ENCODE measurements around the gene TNFRSF14. TPM values are rescaled to one million over a fixed set of nuclear protein-coding genes. Genes with fewer than 3 reads are reported as not detected.

TNFRSF14 gene
- total and polyA plus RNA-seq, 9 of the 15 experiments (the other 6 are each of a cell fraction or from before 2014, with no cell fraction given): 0.11 to 2.3 (median 0.68) TPM; not detected in 2

DNA sequence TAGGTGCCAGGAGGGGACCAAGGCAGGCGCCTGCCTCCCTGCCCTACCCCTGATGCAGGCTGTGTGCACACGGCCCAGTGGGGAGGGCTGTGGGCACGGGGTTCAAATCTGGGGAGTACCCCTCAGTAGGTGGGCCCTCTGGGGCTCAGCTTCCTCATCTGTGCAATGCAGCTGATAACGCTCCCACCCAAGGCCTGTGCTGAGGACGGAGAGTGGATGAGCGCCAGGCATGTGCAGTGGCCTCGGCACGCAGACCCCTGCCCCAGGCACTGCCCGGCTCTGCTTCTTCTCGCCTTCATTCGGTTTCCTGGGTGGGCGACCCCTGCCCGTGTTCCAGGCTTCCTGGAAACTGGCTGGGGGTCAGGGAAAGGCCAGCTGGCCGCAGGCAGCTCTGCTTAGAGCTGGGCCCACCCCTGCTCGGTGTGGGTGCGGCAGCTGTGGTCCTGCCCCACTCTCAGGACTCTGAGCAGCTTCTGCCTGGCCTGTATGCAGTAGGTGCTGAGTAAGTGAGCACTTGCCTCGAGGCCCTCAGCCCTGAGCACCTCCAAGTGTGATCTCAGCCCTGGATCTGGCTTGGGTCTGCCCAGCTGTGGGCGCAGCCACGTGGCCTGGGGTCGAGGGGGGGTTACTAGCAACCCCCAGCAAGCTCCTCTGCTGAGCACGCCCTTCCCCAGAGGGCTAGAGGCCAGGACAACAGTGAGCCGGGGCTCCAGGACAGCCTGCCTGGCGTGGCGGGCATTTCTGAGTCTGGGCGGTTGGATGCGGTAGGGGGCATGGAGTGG, 11.9 kb upstream of the TNFRSF14 start (continued):
- TF ChIP-seq, protein P1, sequence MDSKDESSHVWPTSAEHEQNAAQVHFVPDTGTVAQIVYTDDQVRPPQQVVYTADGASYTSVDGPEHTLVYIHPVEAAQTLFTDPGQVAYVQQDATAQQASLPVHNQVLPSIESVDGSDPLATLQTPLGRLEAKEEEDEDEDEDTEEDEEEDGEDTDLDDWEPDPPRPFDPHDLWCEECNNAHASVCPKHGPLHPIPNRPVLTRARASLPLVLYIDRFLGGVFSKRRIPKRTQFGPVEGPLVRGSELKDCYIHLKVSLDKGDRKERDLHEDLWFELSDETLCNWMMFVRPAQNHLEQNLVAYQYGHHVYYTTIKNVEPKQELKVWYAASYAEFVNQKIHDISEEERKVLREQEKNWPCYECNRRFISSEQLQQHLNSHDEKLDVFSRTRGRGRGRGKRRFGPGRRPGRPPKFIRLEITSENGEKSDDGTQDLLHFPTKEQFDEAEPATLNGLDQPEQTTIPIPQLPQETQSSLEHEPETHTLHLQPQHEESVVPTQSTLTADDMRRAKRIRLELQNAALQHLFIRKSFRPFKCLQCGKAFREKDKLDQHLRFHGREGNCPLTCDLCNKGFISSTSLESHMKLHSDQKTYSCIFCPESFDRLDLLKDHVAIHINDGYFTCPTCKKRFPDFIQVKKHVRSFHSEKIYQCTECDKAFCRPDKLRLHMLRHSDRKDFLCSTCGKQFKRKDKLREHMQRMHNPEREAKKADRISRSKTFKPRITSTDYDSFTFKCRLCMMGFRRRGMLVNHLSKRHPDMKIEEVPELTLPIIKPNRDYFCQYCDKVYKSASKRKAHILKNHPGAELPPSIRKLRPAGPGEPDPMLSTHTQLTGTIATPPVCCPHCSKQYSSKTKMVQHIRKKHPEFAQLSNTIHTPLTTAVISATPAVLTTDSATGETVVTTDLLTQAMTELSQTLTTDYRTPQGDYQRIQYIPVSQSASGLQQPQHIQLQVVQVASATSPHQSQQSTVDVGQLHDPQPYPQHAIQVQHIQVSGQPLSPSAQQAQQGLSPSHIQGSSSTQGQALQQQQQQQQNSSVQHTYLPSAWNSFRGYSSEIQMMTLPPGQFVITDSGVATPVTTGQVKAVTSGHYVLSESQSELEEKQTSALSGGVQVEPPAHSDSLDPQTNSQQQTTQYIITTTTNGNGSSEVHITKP (IDR thresholded peaks at IDR 0.05; ENCODE audit: partially characterized antibody): peak; percentile 54
- TF ChIP-seq, protein P2, sequence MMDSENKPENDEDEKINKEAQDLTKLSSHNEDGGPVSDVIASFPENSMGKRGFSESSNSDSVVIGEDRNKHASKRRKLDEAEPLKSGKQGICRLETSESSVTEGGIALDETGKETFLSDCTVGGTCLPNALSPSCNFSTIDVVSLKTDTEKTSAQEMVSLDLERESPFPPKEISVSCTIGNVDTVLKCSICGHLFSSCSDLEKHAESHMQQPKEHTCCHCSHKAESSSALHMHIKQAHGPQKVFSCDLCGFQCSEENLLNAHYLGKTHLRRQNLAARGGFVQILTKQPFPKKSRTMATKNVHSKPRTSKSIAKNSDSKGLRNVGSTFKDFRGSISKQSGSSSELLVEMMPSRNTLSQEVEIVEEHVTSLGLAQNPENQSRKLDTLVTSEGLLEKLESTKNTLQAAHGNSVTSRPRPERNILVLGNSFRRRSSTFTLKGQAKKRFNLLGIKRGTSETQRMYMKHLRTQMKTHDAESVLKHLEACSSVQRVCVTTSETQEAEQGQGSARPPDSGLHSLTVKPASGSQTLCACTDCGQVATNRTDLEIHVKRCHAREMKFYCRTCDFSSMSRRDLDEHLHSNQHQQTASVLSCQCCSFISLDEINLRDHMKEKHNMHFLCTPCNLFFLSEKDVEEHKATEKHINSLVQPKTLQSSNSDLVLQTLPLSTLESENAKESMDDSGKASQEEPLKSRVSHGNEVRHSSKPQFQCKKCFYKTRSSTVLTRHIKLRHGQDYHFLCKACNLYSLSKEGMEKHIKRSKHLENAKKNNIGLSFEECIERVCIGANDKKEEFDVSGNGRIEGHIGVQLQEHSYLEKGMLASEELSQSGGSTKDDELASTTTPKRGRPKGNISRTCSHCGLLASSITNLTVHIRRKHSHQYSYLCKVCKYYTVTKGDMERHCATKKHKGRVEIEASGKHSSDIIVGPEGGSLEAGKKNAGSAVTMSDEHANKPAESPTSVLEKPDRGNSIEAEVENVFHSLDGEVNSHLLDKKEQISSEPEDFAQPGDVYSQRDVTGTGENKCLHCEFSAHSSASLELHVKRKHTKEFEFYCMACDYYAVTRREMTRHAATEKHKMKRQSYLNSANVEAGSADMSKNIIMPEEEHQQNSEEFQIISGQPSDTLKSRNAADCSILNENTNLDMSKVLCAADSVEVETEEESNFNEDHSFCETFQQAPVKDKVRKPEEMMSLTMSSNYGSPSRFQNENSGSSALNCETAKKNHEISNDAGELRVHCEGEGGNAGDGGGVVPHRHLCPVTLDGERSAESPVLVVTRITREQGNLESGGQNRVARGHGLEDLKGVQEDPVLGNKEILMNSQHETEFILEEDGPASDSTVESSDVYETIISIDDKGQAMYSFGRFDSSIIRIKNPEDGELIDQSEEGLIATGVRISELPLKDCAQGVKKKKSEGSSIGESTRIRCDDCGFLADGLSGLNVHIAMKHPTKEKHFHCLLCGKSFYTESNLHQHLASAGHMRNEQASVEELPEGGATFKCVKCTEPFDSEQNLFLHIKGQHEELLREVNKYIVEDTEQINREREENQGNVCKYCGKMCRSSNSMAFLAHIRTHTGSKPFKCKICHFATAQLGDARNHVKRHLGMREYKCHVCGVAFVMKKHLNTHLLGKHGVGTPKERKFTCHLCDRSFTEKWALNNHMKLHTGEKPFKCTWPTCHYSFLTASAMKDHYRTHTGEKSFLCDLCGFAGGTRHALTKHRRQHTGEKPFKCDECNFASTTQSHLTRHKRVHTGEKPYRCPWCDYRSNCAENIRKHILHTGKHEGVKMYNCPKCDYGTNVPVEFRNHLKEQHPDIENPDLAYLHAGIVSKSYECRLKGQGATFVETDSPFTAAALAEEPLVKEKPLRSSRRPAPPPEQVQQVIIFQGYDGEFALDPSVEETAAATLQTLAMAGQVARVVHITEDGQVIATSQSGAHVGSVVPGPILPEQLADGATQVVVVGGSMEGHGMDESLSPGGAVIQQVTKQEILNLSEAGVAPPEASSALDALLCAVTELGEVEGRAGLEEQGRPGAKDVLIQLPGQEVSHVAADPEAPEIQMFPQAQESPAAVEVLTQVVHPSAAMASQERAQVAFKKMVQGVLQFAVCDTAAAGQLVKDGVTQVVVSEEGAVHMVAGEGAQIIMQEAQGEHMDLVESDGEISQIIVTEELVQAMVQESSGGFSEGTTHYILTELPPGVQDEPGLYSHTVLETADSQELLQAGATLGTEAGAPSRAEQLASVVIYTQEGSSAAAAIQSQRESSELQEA (IDR thresholded peaks at IDR 0.05; ENCODE audit: low read depth): no peak
- TF ChIP-seq, protein P3, sequence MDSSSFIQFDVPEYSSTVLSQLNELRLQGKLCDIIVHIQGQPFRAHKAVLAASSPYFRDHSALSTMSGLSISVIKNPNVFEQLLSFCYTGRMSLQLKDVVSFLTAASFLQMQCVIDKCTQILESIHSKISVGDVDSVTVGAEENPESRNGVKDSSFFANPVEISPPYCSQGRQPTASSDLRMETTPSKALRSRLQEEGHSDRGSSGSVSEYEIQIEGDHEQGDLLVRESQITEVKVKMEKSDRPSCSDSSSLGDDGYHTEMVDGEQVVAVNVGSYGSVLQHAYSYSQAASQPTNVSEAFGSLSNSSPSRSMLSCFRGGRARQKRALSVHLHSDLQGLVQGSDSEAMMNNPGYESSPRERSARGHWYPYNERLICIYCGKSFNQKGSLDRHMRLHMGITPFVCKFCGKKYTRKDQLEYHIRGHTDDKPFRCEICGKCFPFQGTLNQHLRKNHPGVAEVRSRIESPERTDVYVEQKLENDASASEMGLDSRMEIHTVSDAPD (CRISPR knock-in tag; IDR thresholded peaks at IDR 0.05): no peak
- TF ChIP-seq FOXP1 (CRISPR knock-in tag; IDR thresholded peaks at IDR 0.05): no peak
- no peak for TF ChIP-seq NFIX (CRISPR knock-in tag; IDR thresholded peaks at IDR 0.05; ENCODE audit: low read depth)
- no peak for TF ChIP-seq TAF7 (tag; IDR thresholded peaks at IDR 0.05)
- no peak for TF ChIP-seq ZSCAN29 (IDR thresholded peaks at IDR 0.05)
- TF ChIP-seq MCM5 (IDR thresholded peaks at IDR 0.05; ENCODE audit: low read depth): no peak
- no peak for TF ChIP-seq COPS2 (conservative IDR thresholded peaks at IDR 0.05)
- TF ChIP-seq TEAD4 (IDR thresholded peaks at IDR 0.05; ENCODE audit: low read length): 0 out of 2 replicates have a peak, but pooled peaks have one; percentile 0
- TF ChIP-seq TEAD4 (CRISPR knock-in tag; IDR thresholded peaks at IDR 0.05; ENCODE audit: borderline replicate concordance): no peak
- TF ChIP-seq NFE2L1 (tag; IDR thresholded peaks at IDR 0.05; ENCODE audit: borderline replicate concordance, low read depth): no peak
- TF ChIP-seq MYC (IDR thresholded peaks at IDR 0.05; ENCODE audit: low read depth, low read length): 0 out of 2 replicates have a peak, but pooled peaks have one; percentile 13
- TF ChIP-seq MYC (CRISPR knock-in tag; IDR thresholded peaks at IDR 0.05; ENCODE audit: borderline replicate concordance, low read depth): no peak
- TF ChIP-seq SAFB (IDR thresholded peaks at IDR 0.05; ENCODE audit: borderline replicate concordance, low read depth, low read length): peak; percentile 11; the same call in 1 of the 2 replicates
